ENCODE measurements around the gene NRXN2.

NRXN2 gene

GRCh38 chr11:64577202-64577601 lies 145.8 kb downstream of the NRXN2 start:
- TF ChIP-seq, protein P1, sequence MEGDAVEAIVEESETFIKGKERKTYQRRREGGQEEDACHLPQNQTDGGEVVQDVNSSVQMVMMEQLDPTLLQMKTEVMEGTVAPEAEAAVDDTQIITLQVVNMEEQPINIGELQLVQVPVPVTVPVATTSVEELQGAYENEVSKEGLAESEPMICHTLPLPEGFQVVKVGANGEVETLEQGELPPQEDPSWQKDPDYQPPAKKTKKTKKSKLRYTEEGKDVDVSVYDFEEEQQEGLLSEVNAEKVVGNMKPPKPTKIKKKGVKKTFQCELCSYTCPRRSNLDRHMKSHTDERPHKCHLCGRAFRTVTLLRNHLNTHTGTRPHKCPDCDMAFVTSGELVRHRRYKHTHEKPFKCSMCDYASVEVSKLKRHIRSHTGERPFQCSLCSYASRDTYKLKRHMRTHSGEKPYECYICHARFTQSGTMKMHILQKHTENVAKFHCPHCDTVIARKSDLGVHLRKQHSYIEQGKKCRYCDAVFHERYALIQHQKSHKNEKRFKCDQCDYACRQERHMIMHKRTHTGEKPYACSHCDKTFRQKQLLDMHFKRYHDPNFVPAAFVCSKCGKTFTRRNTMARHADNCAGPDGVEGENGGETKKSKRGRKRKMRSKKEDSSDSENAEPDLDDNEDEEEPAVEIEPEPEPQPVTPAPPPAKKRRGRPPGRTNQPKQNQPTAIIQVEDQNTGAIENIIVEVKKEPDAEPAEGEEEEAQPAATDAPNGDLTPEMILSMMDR (IDR thresholded peaks at IDR 0.05; ENCODE audit: low read depth, low read length) = no peak
- DNase-seq (ENCODE audit: low read depth in 2 of 2) = no peak
- H3K4me3 ChIP-seq (replicated peaks in 1 of 2; ENCODE audit: low read depth in 2 of 2, low read length in 2 of 2) = no peak overlapping the region

DNA sequence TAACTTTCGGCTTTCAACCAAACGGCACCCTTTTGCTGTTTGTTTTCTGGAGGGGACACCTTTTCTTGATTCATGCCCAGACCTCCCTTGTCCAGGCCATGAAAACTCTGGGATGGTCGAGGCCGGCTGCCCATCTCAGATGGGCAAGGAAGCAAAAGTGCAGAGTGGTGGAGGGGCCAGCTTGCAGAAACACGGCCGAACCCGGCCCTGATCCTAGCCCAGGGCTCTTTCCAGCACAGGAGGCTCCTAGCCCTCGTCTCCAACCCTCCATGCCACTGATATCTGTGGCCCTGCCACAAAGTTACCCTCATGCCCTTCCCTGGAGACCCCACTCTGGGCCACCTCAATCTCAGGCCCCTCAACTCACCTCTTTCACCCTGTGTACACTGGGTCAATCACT lies 150.9 kb downstream of the NRXN2 start:
- H3K4me3 ChIP-seq (replicated peaks in 1 of 2; ENCODE audit: low read depth in 2 of 2, low read length in 2 of 2) = no peak overlapping the region
- no peak for DNase-seq (ENCODE audit: low read depth in 2 of 2)
- TF ChIP-seq, protein P1 (IDR thresholded peaks at IDR 0.05; ENCODE audit: low read depth, low read length) = no peak

DNA sequence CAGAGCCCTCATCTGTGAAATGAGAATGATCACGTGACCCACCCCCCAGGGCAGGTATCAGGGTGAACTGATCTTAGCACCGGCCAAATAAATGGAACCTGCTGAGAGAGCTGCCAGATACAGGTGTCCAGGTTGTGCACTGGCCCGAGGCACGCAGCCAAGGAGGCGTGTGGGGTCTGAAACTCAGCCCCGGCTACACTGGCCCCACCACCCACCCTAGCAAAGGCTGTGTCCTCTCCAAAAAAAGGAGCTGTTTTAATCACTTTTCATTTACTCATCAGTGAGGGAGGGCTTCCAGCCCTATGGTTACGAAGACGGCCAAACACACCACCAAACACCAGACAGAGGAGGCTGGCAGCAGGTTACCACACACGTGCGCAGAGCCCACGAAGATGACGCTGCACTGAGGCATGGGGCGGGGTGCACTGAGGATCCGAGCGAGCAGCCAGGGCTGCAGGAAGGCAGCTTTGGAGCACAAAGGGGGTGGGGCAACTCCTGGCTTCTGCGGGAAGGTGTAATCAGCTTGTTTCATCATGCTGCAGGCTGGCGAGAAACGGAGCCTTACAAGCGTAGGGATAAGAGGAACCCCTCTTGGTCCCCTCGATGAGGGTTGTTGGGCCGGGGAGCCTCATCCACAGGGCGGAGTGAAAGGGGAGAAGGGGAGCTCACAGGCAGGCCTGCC lies 151.4 kb downstream of the NRXN2 start:
- TF ChIP-seq, protein P1 (IDR thresholded peaks at IDR 0.05; ENCODE audit: low read depth, low read length) = no peak
- peak in 1 of 2 donors; percentile 14 for DNase-seq (ENCODE audit: low read depth in 2 of 2)
- H3K4me3 ChIP-seq (replicated peaks in 1 of 2; ENCODE audit: low read depth in 2 of 2, low read length in 2 of 2) = no peak overlapping the region

DNA sequence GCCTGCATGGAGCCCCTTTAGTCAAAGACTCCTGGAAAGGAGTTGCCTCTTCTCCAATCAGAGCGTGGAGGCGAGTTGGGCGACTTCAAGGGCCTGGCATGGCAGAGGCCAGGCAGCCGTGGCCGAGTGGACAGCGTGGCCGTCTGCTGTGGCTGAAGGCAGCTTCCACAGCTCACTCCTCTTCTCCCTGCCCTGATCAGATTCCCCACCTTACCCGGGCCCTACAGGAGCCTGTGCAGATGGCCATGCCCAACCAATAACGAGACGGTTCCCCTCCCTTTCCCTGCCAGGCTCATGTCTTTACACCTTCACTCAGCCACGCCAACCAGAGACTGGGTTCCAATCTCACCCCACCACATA lies 152.0 kb downstream of the NRXN2 start:
- H3K4me3 ChIP-seq (replicated peaks in 1 of 2; ENCODE audit: low read depth in 2 of 2, low read length in 2 of 2) = no peak overlapping the region
- TF ChIP-seq, protein P1 (IDR thresholded peaks at IDR 0.05; ENCODE audit: low read depth, low read length) = no peak
- DNase-seq (ENCODE audit: low read depth in 2 of 2) = no peak

- TF ChIP-seq, protein P1 (IDR thresholded peaks at IDR 0.05; ENCODE audit: low read depth, low read length) = no peak
- DNase-seq (ENCODE audit: low read depth in 2 of 2) = no peak
- no peak overlapping the region for H3K4me3 ChIP-seq (replicated peaks in 1 of 2; ENCODE audit: low read depth in 2 of 2, low read length in 2 of 2)
These were observed 152.7 kb downstream of the NRXN2 start for GRCh38 chr11:64570341-64570740.

DNA sequence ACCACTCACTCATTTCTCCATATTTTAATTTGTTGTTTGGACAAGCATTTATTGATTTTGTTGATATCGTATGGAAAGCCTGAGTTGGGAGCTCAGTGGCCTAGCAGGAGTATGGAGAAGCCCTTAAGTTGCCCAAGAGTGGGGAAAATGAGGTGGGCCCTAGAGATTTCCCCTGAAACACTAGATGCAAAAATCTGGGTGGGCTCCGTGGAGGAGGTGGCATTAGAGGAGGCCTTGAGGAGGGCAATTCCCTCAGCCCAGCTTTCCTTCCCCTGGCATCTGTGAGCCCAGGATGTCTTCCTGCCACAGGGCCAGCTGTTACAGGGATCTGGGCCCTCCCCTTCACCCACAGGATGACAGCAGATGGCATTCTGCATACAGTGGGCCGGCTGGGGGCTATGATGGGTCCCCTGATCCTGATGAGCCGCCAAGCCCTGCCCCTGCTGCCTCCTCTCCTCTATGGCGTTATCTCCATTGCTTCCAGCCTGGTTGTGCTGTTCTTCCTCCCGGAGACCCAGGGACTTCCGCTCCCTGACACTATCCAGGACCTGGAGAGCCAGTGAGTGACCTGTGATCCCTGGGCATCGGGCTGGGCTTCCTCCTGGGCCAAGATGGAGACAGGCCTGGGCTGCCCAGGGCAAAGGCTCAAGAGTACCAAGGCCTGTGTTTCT lies 153.6 kb downstream of the NRXN2 start:
- DNase-seq (ENCODE audit: low read depth in 2 of 2) = no peak
- no peak overlapping the region for H3K4me3 ChIP-seq (replicated peaks in 1 of 2; ENCODE audit: low read depth in 2 of 2, low read length in 2 of 2)
- TF ChIP-seq, protein P1 (IDR thresholded peaks at IDR 0.05; ENCODE audit: low read depth, low read length) = no peak

All from cardiac fibroblast (primary cell).